WTC11 (cell line): ENCODE data around the gene BUD13. TPM values are rescaled to one million over a fixed set of nuclear protein-coding genes. Genes with fewer than 3 reads are reported as not detected.

Experiments
- ATAC-seq: fragments of 200-7000 bp; cut with Tn5 transposase; 2 replicates; pipeline ENCODE4 v1.10.0; 2021; ENCODE audit warnings: mild to moderate bottlenecking, moderate library complexity
- CTCF ChIA-PET: fragments of 300-600 bp; sonication (Branson Sonifier 250); formaldehyde crosslinking; loops from one replicate; lab custom pipeline; 2021; ENCODE audit warnings: antibody characterized with exemption; lab: Charles Lee
- POLR2A ChIA-PET: fragments of 350-600 bp; sonication (Branson Sonifier 250); formaldehyde crosslinking; loops from one replicate; lab custom pipeline; 2021; ENCODE audit warnings: antibody characterized with exemption; lab: Charles Lee
- DNase-seq: peaks from one replicate; pipeline ENCODE4 v3.0.0; 2021; ENCODE audit warnings: low spot score
- H3K27ac Mint-ChIP-seq: 2 replicates; pipeline ENCODE4 v1.8.0; 2021; ENCODE audit warnings: mixed read lengths
- H3K27me3 Mint-ChIP-seq: 2 replicates; pipeline ENCODE4 v1.8.0; 2021; ENCODE audit warnings: low read depth, mild to moderate bottlenecking, moderate library complexity, mixed read lengths
- H3K36me3 Mint-ChIP-seq: 2 replicates; pipeline ENCODE4 v1.8.0; 2021; ENCODE audit warnings: mixed read lengths
- H3K4me1 Mint-ChIP-seq: 2 replicates; pipeline ENCODE4 v1.8.0; 2022; ENCODE audit warnings: mixed read lengths
- H3K4me3 Mint-ChIP-seq: 2 replicates; pipeline ENCODE4 v1.8.0; 2021; ENCODE audit warnings: mild to moderate bottlenecking, moderate library complexity, mixed read lengths
- H3K9me3 Mint-ChIP-seq: 2 replicates; pipeline ENCODE4 v1.8.0; 2021; ENCODE audit warnings: mixed read lengths
- ELF4 ChIP-seq: sonication (generic); formaldehyde crosslinking; IDR thresholded peaks from 2 replicates; pipeline ENCODE4 v1.8.1; 2022; ENCODE audit warnings: low read depth, mild to moderate bottlenecking, moderate library complexity, missing genetic modification reagents
- NR3C1 ChIP-seq: sonication (generic); formaldehyde crosslinking; conservative IDR thresholded peaks from 2 replicates; pipeline ENCODE4 v1.8.1; 2023; ENCODE audit warnings: low read depth, mild to moderate bottlenecking, missing genetic modification reagents
- OVOL2 ChIP-seq: fragments of 250-450 bp; sonication (Bioruptor Pico); IDR thresholded peaks from 2 replicates; pipeline ENCODE4 v1.9.0; 2021; ENCODE audit warnings: mild to moderate bottlenecking, borderline replicate concordance
- SMAD3 ChIP-seq: sonication (generic); formaldehyde crosslinking; IDR thresholded peaks from 2 replicates; pipeline ENCODE4 v1.8.0; 2022; ENCODE audit warnings: missing genetic modification reagents, mild to moderate bottlenecking, borderline replicate concordance
- SMAD4 ChIP-seq: sonication (generic); formaldehyde crosslinking; IDR thresholded peaks from 2 replicates; pipeline ENCODE4 v1.8.0; 2022; ENCODE audit warnings: mild to moderate bottlenecking, missing genetic modification reagents
- TCF7 ChIP-seq: sonication (generic); formaldehyde crosslinking; IDR thresholded peaks from 2 replicates; pipeline ENCODE4 v1.8.0; 2022; ENCODE audit warnings: mild to moderate bottlenecking, low read depth, missing genetic modification reagents, moderate library complexity
- ZNF396 ChIP-seq: fragments of 250-450 bp; sonication (Bioruptor Pico); IDR thresholded peaks from 2 replicates; pipeline ENCODE4 v1.8.0; 2021; ENCODE audit warnings: mild to moderate bottlenecking, moderate library complexity, borderline replicate concordance
- ZNF416 ChIP-seq: fragments of 250-450 bp; sonication (Bioruptor Pico); IDR thresholded peaks from 2 replicates; pipeline ENCODE4 v1.9.0; 2021; ENCODE audit warnings: mild to moderate bottlenecking, inconsistent platforms
- total RNA-seq: library from RNA; stranded (reverse); gene quantifications from 3 replicates; pipeline ENCODE4 v1.2.3, GENCODE V29; 2021
- TF ChIP-seq, protein P1 (sequence below): sonication (generic); formaldehyde crosslinking; IDR thresholded peaks from 2 replicates; pipeline ENCODE4 v1.8.1; 2023; ENCODE audit warnings: mild to moderate bottlenecking, missing genetic modification reagents
- TF ChIP-seq, protein P2 (sequence below): sonication (generic); formaldehyde crosslinking; IDR thresholded peaks from 2 replicates; pipeline ENCODE4 v1.8.1; 2023; ENCODE audit warnings: mild to moderate bottlenecking, missing genetic modification reagents, moderate library complexity
- TF ChIP-seq, protein P3 (sequence below): sonication (generic); formaldehyde crosslinking; IDR thresholded peaks from 2 replicates; pipeline ENCODE4 v1.8.0; 2023; ENCODE audit warnings: mild to moderate bottlenecking, missing genetic modification reagents
- TF ChIP-seq, protein P4 (sequence below): sonication (generic); formaldehyde crosslinking; IDR thresholded peaks from 2 replicates; pipeline ENCODE4 v1.8.1; 2022; ENCODE audit warnings: low read depth, mild to moderate bottlenecking, moderate library complexity, missing genetic modification reagents, borderline replicate concordance
- TF ChIP-seq, protein P5 (sequence below): sonication (generic); formaldehyde crosslinking; IDR thresholded peaks from 2 replicates; pipeline ENCODE4 v1.8.0; 2022; ENCODE audit warnings: mild to moderate bottlenecking, missing genetic modification reagents
- TF ChIP-seq, protein P6 (sequence below): sonication (generic); formaldehyde crosslinking; IDR thresholded peaks from 2 replicates; pipeline ENCODE4 v1.8.1; 2023; ENCODE audit warnings: mild to moderate bottlenecking, missing genetic modification reagents
- TF ChIP-seq, protein P7 (sequence below): fragments of 250-450 bp; sonication (Bioruptor Pico); conservative IDR thresholded peaks from 2 replicates; pipeline ENCODE4 v1.9.0; 2021; ENCODE audit warnings: mild to moderate bottlenecking
- TF ChIP-seq, protein P8 (sequence below): sonication (generic); formaldehyde crosslinking; conservative IDR thresholded peaks from 2 replicates; pipeline ENCODE4 v1.8.1; 2023; ENCODE audit warnings: mild to moderate bottlenecking, low read depth, missing genetic modification reagents, moderate library complexity

Gene BUD13
- total RNA-seq, 1 experiment from 2014 or later, result 20.7 TPM

DNA sequence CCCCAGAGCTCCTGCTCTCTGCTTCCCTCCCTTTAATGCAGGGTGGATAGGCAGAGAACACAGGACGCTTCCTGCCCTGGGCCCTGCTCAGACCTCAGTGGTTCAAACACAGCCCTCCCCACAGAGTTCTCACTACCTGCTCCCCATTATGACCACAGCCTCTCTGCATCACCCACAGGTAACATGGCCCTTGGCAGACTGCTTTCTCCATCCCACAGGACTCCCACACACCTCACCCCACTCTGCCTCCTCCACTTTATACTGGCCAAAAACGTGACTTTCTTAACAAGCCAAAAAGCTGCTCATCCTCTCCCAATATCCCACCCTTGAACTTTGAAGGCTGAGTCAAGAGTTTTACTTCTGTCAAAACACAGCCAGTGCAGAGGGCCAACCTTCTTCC lies 33.8 kb downstream of the BUD13 start:
- DNase-seq (no peak), ATAC-seq (no peak)
- no peaks in the 10 kb centered on the region for H3K27me3 Mint-ChIP-seq
- H3K4me3 Mint-ChIP-seq, result no peak overlapping the region
- ChIA-PET CTCF (interaction anchor here (1.3 kb wide), 1 partner anchor 53 kb away, joined by 5 read pairs; the partner anchor contains the start of gene APOA5), POLR2A (no interaction called here)
- peaks cover 34% of the 10 kb centered on the region for H3K4me1 Mint-ChIP-seq
- TF ChIP-seq, protein P1, sequence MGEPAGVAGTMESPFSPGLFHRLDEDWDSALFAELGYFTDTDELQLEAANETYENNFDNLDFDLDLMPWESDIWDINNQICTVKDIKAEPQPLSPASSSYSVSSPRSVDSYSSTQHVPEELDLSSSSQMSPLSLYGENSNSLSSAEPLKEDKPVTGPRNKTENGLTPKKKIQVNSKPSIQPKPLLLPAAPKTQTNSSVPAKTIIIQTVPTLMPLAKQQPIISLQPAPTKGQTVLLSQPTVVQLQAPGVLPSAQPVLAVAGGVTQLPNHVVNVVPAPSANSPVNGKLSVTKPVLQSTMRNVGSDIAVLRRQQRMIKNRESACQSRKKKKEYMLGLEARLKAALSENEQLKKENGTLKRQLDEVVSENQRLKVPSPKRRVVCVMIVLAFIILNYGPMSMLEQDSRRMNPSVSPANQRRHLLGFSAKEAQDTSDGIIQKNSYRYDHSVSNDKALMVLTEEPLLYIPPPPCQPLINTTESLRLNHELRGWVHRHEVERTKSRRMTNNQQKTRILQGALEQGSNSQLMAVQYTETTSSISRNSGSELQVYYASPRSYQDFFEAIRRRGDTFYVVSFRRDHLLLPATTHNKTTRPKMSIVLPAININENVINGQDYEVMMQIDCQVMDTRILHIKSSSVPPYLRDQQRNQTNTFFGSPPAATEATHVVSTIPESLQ (CRISPR knock-in tag), result no peak
- no peak for TF ChIP-seq TCF7 (CRISPR knock-in tag)
- no peak for TF ChIP-seq OVOL2 (CRISPR knock-in tag)
- no peak for TF ChIP-seq ZNF416 (CRISPR knock-in tag)
- TF ChIP-seq, protein P2, sequence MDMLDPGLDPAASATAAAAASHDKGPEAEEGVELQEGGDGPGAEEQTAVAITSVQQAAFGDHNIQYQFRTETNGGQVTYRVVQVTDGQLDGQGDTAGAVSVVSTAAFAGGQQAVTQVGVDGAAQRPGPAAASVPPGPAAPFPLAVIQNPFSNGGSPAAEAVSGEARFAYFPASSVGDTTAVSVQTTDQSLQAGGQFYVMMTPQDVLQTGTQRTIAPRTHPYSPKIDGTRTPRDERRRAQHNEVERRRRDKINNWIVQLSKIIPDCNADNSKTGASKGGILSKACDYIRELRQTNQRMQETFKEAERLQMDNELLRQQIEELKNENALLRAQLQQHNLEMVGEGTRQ (CRISPR knock-in tag), result no peak
- TF ChIP-seq, protein P3, sequence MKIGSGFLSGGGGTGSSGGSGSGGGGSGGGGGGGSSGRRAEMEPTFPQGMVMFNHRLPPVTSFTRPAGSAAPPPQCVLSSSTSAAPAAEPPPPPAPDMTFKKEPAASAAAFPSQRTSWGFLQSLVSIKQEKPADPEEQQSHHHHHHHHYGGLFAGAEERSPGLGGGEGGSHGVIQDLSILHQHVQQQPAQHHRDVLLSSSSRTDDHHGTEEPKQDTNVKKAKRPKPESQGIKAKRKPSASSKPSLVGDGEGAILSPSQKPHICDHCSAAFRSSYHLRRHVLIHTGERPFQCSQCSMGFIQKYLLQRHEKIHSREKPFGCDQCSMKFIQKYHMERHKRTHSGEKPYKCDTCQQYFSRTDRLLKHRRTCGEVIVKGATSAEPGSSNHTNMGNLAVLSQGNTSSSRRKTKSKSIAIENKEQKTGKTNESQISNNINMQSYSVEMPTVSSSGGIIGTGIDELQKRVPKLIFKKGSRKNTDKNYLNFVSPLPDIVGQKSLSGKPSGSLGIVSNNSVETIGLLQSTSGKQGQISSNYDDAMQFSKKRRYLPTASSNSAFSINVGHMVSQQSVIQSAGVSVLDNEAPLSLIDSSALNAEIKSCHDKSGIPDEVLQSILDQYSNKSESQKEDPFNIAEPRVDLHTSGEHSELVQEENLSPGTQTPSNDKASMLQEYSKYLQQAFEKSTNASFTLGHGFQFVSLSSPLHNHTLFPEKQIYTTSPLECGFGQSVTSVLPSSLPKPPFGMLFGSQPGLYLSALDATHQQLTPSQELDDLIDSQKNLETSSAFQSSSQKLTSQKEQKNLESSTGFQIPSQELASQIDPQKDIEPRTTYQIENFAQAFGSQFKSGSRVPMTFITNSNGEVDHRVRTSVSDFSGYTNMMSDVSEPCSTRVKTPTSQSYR (CRISPR knock-in tag), result no peak
- TF ChIP-seq SMAD3 (CRISPR knock-in tag), result no peak
- TF ChIP-seq SMAD4 (CRISPR knock-in tag), result no peak
- TF ChIP-seq, protein P4, sequence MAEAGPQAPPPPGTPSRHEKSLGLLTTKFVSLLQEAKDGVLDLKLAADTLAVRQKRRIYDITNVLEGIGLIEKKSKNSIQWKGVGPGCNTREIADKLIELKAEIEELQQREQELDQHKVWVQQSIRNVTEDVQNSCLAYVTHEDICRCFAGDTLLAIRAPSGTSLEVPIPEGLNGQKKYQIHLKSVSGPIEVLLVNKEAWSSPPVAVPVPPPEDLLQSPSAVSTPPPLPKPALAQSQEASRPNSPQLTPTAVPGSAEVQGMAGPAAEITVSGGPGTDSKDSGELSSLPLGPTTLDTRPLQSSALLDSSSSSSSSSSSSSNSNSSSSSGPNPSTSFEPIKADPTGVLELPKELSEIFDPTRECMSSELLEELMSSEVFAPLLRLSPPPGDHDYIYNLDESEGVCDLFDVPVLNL (CRISPR knock-in tag), result no peak
- no peak for TF ChIP-seq ZNF396
- no peak for TF ChIP-seq ELF4 (CRISPR knock-in tag)
- TF ChIP-seq, protein P5, sequence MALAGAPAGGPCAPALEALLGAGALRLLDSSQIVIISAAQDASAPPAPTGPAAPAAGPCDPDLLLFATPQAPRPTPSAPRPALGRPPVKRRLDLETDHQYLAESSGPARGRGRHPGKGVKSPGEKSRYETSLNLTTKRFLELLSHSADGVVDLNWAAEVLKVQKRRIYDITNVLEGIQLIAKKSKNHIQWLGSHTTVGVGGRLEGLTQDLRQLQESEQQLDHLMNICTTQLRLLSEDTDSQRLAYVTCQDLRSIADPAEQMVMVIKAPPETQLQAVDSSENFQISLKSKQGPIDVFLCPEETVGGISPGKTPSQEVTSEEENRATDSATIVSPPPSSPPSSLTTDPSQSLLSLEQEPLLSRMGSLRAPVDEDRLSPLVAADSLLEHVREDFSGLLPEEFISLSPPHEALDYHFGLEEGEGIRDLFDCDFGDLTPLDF (CRISPR knock-in tag), result no peak
- TF ChIP-seq NR3C1, result no peak
- TF ChIP-seq, protein P6, sequence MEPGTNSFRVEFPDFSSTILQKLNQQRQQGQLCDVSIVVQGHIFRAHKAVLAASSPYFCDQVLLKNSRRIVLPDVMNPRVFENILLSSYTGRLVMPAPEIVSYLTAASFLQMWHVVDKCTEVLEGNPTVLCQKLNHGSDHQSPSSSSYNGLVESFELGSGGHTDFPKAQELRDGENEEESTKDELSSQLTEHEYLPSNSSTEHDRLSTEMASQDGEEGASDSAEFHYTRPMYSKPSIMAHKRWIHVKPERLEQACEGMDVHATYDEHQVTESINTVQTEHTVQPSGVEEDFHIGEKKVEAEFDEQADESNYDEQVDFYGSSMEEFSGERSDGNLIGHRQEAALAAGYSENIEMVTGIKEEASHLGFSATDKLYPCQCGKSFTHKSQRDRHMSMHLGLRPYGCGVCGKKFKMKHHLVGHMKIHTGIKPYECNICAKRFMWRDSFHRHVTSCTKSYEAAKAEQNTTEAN (CRISPR knock-in tag), result no peak
- TF ChIP-seq, protein P7, sequence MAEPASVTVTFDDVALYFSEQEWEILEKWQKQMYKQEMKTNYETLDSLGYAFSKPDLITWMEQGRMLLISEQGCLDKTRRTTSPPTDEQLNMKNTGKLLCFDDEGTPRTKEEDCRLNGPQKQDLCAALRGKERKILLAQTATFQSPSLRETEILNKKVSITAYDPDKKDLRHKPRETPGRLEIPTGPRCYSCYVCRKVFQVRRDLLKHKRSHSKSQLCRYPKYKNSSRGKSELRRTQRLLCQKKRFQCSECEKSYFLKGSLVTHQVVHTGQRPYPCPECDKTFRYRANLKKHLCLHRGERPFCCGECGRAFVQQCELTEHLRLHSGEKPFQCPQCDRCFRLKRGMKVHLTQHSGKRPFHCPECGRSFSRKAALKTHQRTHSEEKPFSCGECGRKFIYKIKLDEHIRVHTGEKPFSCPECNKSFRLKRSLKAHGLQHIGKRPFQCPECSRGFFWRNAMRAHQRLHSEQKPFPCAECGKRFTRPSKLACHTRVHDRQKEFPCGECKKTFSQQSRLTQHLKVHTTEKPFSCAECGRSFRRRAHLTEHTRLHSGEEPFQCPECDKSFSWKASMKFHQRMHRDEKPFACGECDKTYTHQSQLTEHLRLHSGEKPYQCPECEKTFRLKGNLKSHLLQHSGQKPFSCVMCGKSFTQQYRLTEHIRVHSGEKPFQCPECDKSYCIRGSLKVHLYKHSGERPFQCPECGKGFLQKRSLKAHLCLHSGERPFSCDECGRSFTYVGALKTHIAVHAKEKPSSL, result no peak
- TF ChIP-seq, protein P8, sequence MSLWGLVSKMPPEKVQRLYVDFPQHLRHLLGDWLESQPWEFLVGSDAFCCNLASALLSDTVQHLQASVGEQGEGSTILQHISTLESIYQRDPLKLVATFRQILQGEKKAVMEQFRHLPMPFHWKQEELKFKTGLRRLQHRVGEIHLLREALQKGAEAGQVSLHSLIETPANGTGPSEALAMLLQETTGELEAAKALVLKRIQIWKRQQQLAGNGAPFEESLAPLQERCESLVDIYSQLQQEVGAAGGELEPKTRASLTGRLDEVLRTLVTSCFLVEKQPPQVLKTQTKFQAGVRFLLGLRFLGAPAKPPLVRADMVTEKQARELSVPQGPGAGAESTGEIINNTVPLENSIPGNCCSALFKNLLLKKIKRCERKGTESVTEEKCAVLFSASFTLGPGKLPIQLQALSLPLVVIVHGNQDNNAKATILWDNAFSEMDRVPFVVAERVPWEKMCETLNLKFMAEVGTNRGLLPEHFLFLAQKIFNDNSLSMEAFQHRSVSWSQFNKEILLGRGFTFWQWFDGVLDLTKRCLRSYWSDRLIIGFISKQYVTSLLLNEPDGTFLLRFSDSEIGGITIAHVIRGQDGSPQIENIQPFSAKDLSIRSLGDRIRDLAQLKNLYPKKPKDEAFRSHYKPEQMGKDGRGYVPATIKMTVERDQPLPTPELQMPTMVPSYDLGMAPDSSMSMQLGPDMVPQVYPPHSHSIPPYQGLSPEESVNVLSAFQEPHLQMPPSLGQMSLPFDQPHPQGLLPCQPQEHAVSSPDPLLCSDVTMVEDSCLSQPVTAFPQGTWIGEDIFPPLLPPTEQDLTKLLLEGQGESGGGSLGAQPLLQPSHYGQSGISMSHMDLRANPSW (CRISPR knock-in tag), result no peak
- H3K9me3 Mint-ChIP-seq, result no peaks in the 10 kb centered on the region
- H3K36me3 Mint-ChIP-seq, result no peaks in the 10 kb centered on the region
- no peak overlapping the region; the same call in 1 of the 2 replicates for H3K27ac Mint-ChIP-seq
